Stimulated activated CD4-positive, alpha-beta T cell treated with anti-CD3 and anti-CD28 coated beads, Interleukin-4, amount 100 ng/mL, for 24 hours (primary cell): Measurements from ENCODE around the gene BANP.

Source experiments
- DNase-seq: peaks from one replicate; pipeline ENCODE4 v3.0.0-alpha.2; 2020

Gene BANP

GRCh38 chr16:87952751-87953150 is 1.5 kb downstream of the BANP start:
- no peak for DNase-seq

GRCh38 chr16:87953308-87954215 is 2.3 kb downstream of the BANP start:
- DNase-seq = no peak

DNA sequence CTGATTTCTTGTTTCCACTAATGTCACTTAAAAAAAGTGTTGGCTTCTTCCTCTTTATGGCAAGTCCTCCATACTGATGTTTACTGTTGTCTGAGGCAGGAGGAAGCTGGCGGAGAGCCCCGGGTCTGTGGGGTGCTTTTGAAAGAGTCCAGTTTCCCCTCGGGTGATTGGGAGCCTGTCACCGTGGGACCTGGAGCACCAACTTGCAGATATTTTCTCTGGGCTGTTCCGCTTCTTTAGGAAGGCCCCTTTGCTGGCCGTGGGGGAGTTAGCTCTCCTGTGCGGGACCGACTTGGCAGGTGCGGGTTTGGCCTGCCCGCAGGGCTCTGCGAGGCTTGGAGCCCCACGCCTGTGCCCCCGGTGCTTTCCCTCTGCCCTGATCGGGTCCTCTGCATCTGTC is 3.1 kb downstream of the BANP start:
- DNase-seq = no peak

DNA sequence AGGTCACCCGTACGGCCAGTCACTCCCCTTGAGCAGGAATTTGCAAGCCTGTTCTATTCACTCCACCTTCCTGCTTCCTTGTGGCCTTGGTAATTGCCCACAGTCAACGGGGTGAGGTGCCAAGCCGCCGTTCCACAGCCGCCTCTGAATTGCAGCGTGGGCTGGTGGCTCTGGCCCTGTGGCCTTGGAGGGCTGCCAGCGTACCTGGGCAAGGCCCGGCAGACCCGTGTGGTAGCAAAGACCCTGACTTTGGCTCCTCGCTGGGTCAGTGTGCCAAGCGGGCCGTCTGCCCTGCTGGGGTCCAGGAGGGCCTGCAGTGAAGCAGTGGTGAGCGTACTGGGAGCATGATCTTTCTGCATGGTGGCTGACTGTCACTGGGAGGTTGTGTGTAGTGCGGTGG is 3.6 kb downstream of the BANP start:
- no peak for DNase-seq

DNA sequence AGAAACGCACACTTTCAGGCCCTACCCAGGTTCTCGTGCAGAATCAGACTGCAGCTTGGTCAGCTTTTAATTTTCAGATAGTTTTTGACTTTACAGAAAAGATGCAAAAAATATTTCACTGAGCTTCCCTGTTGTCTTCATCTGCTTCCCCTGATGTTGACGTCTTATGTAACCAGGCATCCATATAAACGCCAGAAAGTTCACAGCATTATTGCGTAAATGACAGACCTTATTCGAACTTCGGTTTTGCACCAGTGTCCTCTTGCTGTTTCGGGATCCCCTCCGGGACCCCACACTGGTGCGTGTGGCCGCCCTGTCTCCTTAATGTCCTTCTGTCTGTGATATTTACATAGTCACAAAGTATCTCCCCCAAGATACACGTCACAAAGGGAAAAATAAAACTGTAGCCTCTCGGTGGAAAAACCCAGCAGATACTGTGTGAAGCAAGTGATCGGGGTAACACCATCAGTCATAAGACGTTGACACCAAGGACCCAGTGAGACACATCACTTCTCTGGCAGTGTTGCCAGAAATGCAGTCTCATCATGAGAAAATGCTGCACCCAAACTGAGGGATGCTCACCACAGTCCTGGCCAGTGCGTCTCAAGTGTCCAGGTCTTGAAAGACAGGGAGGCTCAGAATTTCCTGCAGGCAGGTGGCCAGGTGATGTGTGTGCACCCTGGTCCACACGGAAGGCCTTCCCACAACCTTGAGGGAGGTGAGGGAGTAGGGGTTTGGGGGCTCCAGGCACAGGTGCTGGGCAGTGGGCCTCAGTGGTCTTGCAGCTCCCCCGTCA is 4.3 kb downstream of the BANP start:
- DNase-seq = no peak

- DNase-seq = no peak
Measured at GRCh38 chr16:87956098-87956364, 4.8 kb downstream of the BANP start.

DNA sequence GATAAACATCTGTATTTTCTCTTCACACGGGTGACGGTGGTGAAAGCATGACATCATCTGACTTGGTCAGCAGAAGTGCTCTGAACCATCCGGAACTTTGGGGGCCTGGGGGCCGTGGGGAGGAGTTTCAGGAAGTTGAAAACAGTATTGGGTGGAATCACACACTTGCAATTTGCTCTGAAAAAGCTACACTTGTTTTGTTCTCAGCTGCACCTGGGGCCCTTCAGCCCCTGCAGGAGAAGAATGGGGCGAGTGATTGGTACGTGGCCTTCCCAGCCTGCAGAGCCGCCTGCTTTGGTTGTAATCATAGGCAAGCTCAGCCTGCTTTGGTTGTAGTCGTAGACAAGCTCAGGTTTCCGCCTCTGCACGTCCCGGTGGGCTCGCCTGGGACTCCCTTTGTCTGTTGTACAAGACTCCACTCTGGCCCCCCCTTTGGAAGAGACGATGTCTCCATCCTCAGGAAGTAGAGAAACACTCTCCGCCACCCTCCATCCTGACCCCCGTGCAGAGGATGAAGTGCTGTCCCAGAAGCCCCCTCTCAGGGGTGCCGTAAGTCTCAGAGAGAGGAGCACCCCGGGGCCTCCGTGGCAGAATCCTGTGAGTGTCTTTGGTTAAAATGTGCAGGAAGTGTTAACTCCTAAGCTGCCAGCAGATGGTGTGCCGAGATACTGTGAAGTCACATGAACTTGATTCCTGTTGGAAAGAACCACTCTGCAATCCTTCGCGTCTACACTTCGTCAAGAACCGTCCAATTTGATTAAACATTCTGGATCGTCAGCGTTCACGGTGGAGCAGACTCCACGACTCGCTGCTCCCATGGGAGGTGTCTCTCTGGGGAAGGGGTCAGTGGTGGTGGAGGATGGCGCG is 5.4 kb downstream of the BANP start:
- DNase-seq = peak; percentile 79

- DNase-seq = no peak
Measured at GRCh38 chr16:87957296-87958094, 6.3 kb downstream of the BANP start.

DNA sequence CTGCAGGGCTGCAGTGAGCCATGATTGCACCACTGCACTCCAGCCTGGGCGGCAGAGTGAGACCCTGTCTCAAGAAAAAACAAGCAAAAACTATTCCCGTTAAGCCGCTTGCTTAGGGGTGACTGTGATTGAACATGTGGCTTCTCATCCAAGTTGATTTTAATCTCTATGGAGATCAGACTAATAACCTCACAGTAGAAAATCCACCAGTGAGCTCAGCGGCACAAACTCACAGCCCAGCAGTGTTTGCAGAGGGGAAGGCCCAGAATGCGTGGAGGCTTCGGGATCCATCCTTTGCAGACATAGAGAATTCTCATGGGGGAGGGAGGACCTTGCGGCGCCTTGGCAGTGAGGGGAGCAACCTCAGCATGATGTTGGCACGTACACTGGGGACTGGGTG is 7.4 kb downstream of the BANP start:
- DNase-seq = no peak

- no peak for DNase-seq
Measured at GRCh38 chr16:87959391-87959990, 8.3 kb downstream of the BANP start.

GRCh38 chr16:87960296-87960695 is 9.1 kb downstream of the BANP start:
- no peak for DNase-seq

DNA sequence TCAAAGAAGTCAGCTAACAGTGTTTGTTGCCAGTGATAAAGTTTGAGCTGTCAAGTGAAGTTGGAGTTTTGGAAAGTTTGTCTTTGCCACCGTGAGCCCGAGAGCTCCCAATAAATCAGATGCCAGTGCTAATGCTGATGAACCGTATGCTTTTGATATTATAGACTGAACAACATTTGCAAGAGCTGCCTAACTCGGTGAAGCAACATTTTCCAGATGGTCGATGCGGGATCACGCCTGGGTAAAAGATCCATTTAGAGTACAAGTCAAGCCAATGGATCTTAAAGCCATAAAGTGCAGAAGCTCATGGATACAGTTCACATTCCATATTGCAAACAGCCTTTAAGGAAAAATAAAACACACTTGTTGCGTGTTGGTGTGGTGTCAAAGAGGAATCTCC is 9.6 kb downstream of the BANP start:
- DNase-seq = no peak

DNA sequence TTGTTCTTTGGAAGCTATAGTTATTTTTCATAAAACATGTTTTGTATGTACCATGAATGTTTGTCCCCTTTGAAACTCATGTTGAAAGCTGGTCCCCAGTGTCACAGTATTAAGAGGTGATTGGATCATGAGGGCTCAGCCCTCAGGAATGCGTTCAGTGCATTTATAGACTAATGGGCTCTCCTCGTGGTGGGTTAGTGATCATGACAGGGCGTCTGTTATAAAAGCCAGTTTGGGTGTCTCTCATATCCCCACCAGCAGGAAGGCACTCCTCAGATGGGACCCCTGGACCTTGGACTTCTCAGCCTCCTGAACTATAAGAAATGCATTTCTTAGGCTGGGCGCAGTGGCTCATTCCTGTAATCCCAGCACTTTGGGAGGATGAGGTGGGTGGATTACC is 10.4 kb downstream of the BANP start:
- DNase-seq = no peak

DNA sequence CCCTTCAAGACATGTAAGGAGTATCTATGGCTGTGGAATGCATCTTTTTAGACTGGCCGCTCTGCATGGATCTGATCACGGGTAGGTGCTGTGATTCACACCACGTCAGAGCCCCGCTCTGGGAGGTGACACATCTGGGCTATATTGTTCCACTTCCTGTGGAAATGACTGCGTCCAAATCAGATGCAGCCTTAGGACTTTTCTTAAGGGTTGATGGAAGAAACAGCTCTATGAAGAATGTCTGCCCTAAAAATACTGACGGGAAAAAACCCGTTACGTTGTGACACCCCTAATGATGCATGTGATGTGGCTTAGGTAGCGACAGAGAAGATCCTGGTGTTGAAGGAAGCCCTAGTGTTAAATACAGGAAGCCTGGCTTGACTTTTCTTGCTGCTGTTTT is 12.2 kb downstream of the BANP start:
- DNase-seq = peak; percentile 79

- no peak for DNase-seq
Measured at GRCh38 chr16:87964049-87964659, 12.9 kb downstream of the BANP start.

- no peak for DNase-seq
Measured at GRCh38 chr16:87965417-87965816, 14.2 kb downstream of the BANP start.

- DNase-seq = no peak
Measured at GRCh38 chr16:87966064-87966645, 14.9 kb downstream of the BANP start.

- no peak for DNase-seq
Measured at GRCh38 chr16:87966685-87967185, 15.5 kb downstream of the BANP start.

- no peak for DNase-seq
Measured at GRCh38 chr16:87968541-87968940, 17.3 kb downstream of the BANP start.

DNA sequence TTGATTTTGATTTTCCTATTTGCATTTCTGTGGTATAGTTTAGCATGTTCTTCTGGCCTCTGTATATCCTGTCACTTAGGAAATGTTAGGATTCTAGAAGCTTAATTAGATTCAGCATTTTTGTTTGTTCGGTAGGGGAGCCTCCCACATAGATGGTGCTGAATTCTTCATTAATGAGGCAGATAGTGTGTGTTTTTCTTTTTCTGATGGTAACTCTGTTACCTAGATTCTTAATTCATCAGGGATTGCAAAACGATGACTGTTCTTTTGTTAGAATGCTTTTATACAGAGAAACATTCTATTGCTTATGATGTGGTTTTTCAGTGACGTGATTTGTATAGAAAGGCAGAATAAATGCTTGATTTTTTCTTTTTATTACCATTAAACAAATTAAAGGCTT is 19.0 kb downstream of the BANP start:
- DNase-seq = no peak

GRCh38 chr16:87971933-87972332 is 20.7 kb downstream of the BANP start:
- no peak for DNase-seq
